Caco-2 (cell line): ENCODE data around the gene FOSL2. TPM values are rescaled to one million over a fixed set of nuclear protein-coding genes. Genes with fewer than 3 reads are reported as not detected.

Source experiments
- BruUV-seq: library from RNA; stranded (reverse); fragments of 400-500 nt; replicated peaks from 2 replicates; lab custom pipeline; 2021; lab: Mats Ljungman, UMichigan
- CTCF ChIA-PET: fragments of 300-600 bp; sonication (Branson Sonifier 250); formaldehyde crosslinking; loops from one replicate; lab custom pipeline; 2022; ENCODE audit warnings: antibody characterized with exemption; lab: Charles Lee
- POLR2A ChIA-PET: fragments of 300-600 bp; sonication (Branson Sonifier 250); formaldehyde crosslinking; loops from one replicate; lab custom pipeline; 2022; ENCODE audit warnings: antibody characterized with exemption; lab: Charles Lee
- DNase-seq, 2 experiments: peaks; one replicate each; pipeline versions ENCODE4 v3.0.0 to v3.0.0-alpha.2; 2020 to 2022
- H3K27me3 ChIP-seq: replicated peaks from 2 replicates; pipeline ENCODE4 v1.6.0; 2011; ENCODE audit warnings: low read length; ENCODE audit not compliant: control insufficient read depth, insufficient read depth
- H3K36me3 ChIP-seq: 2 replicates; pipeline ENCODE4 v1.5.1; 2011; ENCODE audit warnings: low read length; ENCODE audit not compliant: control insufficient read depth, insufficient read depth
- H3K4me1 ChIP-seq: fragments of 250-450 bp; sonication (Bioruptor Pico); 2 replicates; pipeline ENCODE4 v1.5.1; 2020; ENCODE audit warnings: mild to moderate bottlenecking
- H3K4me3 ChIP-seq: 2 replicates; pipeline ENCODE4 v1.5.1; 2011; ENCODE audit warnings: low read depth, mild to moderate bottlenecking, control low read depth, low read length
- H3K9me3 ChIP-seq: fragments of 250-450 bp; sonication (Bioruptor Pico); 2 replicates; pipeline ENCODE4 v1.5.1; 2020; ENCODE audit warnings: mild to moderate bottlenecking, moderate library complexity
- H3K27ac Mint-ChIP-seq: one replicate; pipeline ENCODE4 v1.8.0; 2022; ENCODE audit warnings: mixed read lengths; ENCODE audit not compliant: unreplicated experiment
- H3K27me3 Mint-ChIP-seq: one replicate; pipeline ENCODE4 v1.8.0; 2022; ENCODE audit warnings: mixed read lengths; ENCODE audit not compliant: insufficient read depth, unreplicated experiment
- H3K36me3 Mint-ChIP-seq: one replicate; pipeline ENCODE4 v1.8.0; 2022; ENCODE audit warnings: mild to moderate bottlenecking, mixed read lengths; ENCODE audit not compliant: insufficient read depth, unreplicated experiment
- H3K4me1 Mint-ChIP-seq: one replicate; pipeline ENCODE4 v1.8.0; 2022; ENCODE audit warnings: low read depth, mixed read lengths; ENCODE audit not compliant: unreplicated experiment
- H3K4me3 Mint-ChIP-seq: one replicate; pipeline ENCODE4 v1.8.0; 2022; ENCODE audit warnings: mild to moderate bottlenecking, moderate library complexity, mixed read lengths; ENCODE audit not compliant: unreplicated experiment
- H3K9me3 Mint-ChIP-seq: one replicate; pipeline ENCODE4 v1.8.0; 2022; ENCODE audit warnings: mixed read lengths; ENCODE audit not compliant: unreplicated experiment
- intact Hi-C: fragments of 100-400 bp; cut with micrococcal nuclease; formaldehyde crosslinking; loops from one replicate; pipeline ENCODE4 v1.10.0; 2022; ENCODE audit not compliant: unreplicated experiment
- total RNA-seq: library from RNA; stranded (reverse); gene quantifications from 2 replicates; pipeline ENCODE4 v1.2.3, GENCODE V29; 2022
- TF ChIP-seq, protein P1 (sequence below), 2 experiments: fragments of 200-600 bp in 1 of 2; IDR thresholded peaks; 1 replicate in 1 of 2; 2 replicates in 1 of 2; pipeline versions ENCODE4 v1.5.1 to v1.8.0; 2011 to 2022; ENCODE audit warnings: antibody characterized with exemption in 1 of 2, control low read depth in 1 of 2, inconsistent platforms in 1 of 2, low read depth in 1 of 2, low read length in 1 of 2, mild to moderate bottlenecking in 1 of 2, moderate library complexity in 1 of 2; ENCODE audit not compliant: insufficient read depth in 1 of 2, severe bottlenecking in 1 of 2, unreplicated experiment in 1 of 2

The FOSL2 gene
- total RNA-seq, 1 experiment from 2014 or later = 64.6 TPM

DNA sequence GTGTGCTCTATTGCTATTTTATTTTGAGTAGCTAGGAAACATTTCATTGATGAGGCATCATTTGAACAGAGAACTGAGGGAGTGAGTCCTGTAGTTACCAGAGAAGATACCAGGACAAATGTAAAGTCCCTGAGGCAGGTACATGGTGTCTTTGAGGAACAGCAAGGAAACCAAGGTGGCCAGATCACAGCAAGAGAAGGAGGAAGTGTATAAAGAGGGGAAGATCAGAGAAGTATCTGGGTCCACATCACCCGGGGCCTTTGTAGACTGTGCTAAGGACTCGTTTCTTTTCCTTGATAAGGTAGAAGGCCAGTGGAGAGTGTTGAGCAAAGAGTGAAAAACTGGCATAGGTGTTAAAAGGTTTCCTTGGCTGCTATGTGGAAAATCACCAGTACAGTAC is 68.4 kb downstream of the FOSL2 start:
- TF ChIP-seq, protein P1, sequence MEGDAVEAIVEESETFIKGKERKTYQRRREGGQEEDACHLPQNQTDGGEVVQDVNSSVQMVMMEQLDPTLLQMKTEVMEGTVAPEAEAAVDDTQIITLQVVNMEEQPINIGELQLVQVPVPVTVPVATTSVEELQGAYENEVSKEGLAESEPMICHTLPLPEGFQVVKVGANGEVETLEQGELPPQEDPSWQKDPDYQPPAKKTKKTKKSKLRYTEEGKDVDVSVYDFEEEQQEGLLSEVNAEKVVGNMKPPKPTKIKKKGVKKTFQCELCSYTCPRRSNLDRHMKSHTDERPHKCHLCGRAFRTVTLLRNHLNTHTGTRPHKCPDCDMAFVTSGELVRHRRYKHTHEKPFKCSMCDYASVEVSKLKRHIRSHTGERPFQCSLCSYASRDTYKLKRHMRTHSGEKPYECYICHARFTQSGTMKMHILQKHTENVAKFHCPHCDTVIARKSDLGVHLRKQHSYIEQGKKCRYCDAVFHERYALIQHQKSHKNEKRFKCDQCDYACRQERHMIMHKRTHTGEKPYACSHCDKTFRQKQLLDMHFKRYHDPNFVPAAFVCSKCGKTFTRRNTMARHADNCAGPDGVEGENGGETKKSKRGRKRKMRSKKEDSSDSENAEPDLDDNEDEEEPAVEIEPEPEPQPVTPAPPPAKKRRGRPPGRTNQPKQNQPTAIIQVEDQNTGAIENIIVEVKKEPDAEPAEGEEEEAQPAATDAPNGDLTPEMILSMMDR (IDR thresholded peaks at IDR 0.05; ENCODE audit: insufficient read depth in 1 of 2, low read depth in 1 of 2, low read length in 1 of 2, severe bottlenecking in 1 of 2, unreplicated experiment in 1 of 2) = no peak
- Mint-ChIP-seq H3K9me3 (peaks cover 31% of the 10 kb centered on the region), H3K4me3 (no peak overlapping the region), H3K27ac (no peak overlapping the region), H3K27me3 (no peaks in the 10 kb centered on the region), H3K4me1 (peaks cover 8% of the 10 kb centered on the region), H3K36me3 (no peaks in the 10 kb centered on the region)
- peaks cover 10% of the 10 kb centered on the region; the same call in 1 of the 2 replicates for H3K4me1 ChIP-seq
- peaks cover 9% of the 10 kb centered on the region for H3K9me3 ChIP-seq
- intact Hi-C loops = loop anchor here (10.0 kb wide), 1 partner anchor 84 kb away; no protein-coding TSS in a partner anchor
- ChIA-PET CTCF (no interaction called here), POLR2A (no interaction called here)
- H3K36me3 ChIP-seq = no peaks in the 10 kb centered on the region; the same call in 1 of the 2 replicates
- BruUV-seq = no TSS peak
- no peaks in the 10 kb centered on the region for H3K27me3 ChIP-seq
- H3K4me3 ChIP-seq = no peak overlapping the region
- DNase-seq = no peak

DNA sequence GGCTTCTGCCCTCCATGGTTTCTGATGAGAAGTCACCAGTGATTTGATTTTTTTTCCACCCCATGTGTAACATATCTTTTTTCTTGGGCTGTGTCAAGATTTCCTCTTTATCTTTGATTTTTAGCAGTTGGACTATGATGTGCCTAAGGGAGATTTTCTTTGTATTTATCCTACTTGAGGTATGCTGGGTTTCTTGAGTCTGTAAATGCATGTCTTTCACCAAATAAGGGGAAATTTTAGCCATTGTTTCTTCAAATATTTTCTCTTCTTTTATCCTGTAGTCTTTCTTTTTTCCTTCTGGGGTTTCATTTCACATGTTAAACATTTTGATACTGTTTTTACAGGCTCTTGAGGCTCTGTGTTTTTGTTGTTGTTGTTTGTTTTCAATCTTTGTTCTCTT is 69.5 kb downstream of the FOSL2 start:
- no peak overlapping the region for H3K4me3 ChIP-seq
- no peaks in the 10 kb centered on the region for H3K36me3 ChIP-seq
- no TSS peak for BruUV-seq
- DNase-seq = no peak
- TF ChIP-seq, protein P1 (IDR thresholded peaks at IDR 0.05; ENCODE audit: insufficient read depth in 1 of 2, low read depth in 1 of 2, low read length in 1 of 2, severe bottlenecking in 1 of 2, unreplicated experiment in 1 of 2) = no peak
- no peak overlapping the region for H3K27ac Mint-ChIP-seq
- peaks cover 16% of the 10 kb centered on the region for H3K4me1 ChIP-seq
- peaks cover 31% of the 10 kb centered on the region for H3K9me3 Mint-ChIP-seq
- H3K4me1 Mint-ChIP-seq = peaks cover 11% of the 10 kb centered on the region
- intact Hi-C loops = loop anchor here (10.0 kb wide), 1 partner anchor 83 kb away; no protein-coding TSS in a partner anchor
- no peaks in the 10 kb centered on the region for H3K27me3 ChIP-seq
- ChIA-PET POLR2A (no interaction called here), CTCF (no interaction called here)
- no peaks in the 10 kb centered on the region for H3K27me3 Mint-ChIP-seq
- H3K9me3 ChIP-seq = peaks cover 9% of the 10 kb centered on the region
- H3K36me3 Mint-ChIP-seq = no peaks in the 10 kb centered on the region
- H3K4me3 Mint-ChIP-seq = no peak overlapping the region

DNA sequence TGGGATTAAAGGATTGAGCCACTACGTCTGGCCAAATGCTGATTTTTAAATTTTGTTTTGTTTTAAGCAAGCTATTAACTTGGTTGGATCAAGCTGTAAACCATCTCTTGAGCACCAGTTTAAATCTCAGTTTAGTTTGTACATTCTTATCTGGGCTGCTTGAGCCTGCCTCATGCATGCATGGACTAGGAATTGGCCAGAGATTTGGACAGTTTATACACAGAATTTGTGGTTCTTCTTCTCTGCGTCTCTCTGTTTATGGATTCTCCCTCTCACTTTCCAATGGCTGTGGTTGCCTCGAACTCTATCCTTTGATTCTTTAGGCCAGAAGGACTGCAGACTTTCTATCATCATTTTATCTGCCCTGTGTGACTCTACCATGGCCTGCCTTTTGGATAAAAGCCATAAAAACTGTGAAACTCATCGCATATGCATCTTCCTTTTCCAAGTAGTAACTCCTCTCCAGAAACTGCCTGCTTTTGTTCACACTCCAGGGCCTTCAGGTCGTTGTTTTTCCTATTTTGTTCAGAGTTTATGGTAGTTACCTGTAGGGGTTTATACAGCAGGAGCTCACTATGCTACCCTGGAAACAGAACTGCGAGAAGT is 70.7 kb downstream of the FOSL2 start:
- Mint-ChIP-seq H3K27ac (no peak overlapping the region), H3K27me3 (no peaks in the 10 kb centered on the region), H3K4me3 (no peak overlapping the region), H3K9me3 (peaks cover 31% of the 10 kb centered on the region), H3K4me1 (peaks cover 11% of the 10 kb centered on the region), H3K36me3 (no peaks in the 10 kb centered on the region)
- Histone ChIP-seq H3K9me3 (peaks cover 9% of the 10 kb centered on the region), H3K4me3 (no peak overlapping the region), H3K4me1 (peaks cover 16% of the 10 kb centered on the region), H3K27me3 (no peaks in the 10 kb centered on the region), H3K36me3 (no peaks in the 10 kb centered on the region)
- ChIA-PET POLR2A (no interaction called here), CTCF (no interaction called here)
- TF ChIP-seq, protein P1 (IDR thresholded peaks at IDR 0.05; ENCODE audit: insufficient read depth in 1 of 2, low read depth in 1 of 2, low read length in 1 of 2, severe bottlenecking in 1 of 2, unreplicated experiment in 1 of 2) = no peak
- no TSS peak for BruUV-seq
- intact Hi-C loops = loop anchor here (10.0 kb wide), 1 partner anchor 81 kb away; no protein-coding TSS in a partner anchor
- no peak for DNase-seq
